ENCODE measurements around the gene GASK1B.

The GASK1B gene

GRCh38 chr4:158146736-158147135 lies 26.1 kb downstream of the GASK1B start:
- no peak for DNase-seq (ENCODE audit: low spot score)
- Mint-ChIP-seq H3K4me3 (no peak overlapping the region), H3K36me3 (ENCODE audit: low read depth) (no peaks in the 10 kb centered on the region), H3K4me1 (ENCODE audit: low read depth) (no peaks in the 10 kb centered on the region), H3K9me3 (no peaks in the 10 kb centered on the region), H3K27me3 (ENCODE audit: low read depth) (no peaks in the 10 kb centered on the region), H3K27ac (no peak overlapping the region)

DNA sequence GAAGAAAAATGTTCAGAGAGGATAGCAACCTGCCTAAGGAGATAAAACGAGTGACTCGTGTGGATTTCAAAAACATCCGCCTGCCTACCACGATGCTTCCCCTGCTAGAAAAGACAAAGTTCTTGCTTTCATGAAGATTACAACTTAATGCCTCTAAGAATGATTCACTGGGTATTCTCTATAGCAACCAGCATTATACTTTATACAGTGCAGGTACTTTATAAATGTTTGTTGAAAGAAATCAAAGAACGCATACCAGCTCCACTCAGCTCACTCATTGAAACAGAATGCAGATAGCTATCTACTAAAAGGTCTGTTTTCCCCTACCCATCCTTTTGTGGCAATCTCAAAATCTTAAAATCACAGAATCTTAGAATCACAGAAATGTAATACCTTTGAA lies 33.7 kb downstream of the GASK1B start:
- H3K27ac Mint-ChIP-seq = no peak overlapping the region
- no peaks in the 10 kb centered on the region for H3K36me3 Mint-ChIP-seq (ENCODE audit: low read depth)
- H3K4me3 Mint-ChIP-seq = no peak overlapping the region
- DNase-seq (ENCODE audit: low spot score) = no peak
- H3K9me3 Mint-ChIP-seq = no peaks in the 10 kb centered on the region
- no peaks in the 10 kb centered on the region for H3K4me1 Mint-ChIP-seq (ENCODE audit: low read depth)
- H3K27me3 Mint-ChIP-seq (ENCODE audit: low read depth) = no peaks in the 10 kb centered on the region

- DNase-seq (ENCODE audit: low spot score) = no peak
- H3K4me3 Mint-ChIP-seq = no peak overlapping the region
- no peaks in the 10 kb centered on the region for H3K4me1 Mint-ChIP-seq (ENCODE audit: low read depth)
- H3K27me3 Mint-ChIP-seq (ENCODE audit: low read depth) = no peaks in the 10 kb centered on the region
- no peak overlapping the region for H3K27ac Mint-ChIP-seq
- H3K9me3 Mint-ChIP-seq = no peaks in the 10 kb centered on the region
- H3K36me3 Mint-ChIP-seq (ENCODE audit: low read depth) = no peaks in the 10 kb centered on the region
Measured at GRCh38 chr4:158134222-158134621, 38.6 kb downstream of the GASK1B start.

DNA sequence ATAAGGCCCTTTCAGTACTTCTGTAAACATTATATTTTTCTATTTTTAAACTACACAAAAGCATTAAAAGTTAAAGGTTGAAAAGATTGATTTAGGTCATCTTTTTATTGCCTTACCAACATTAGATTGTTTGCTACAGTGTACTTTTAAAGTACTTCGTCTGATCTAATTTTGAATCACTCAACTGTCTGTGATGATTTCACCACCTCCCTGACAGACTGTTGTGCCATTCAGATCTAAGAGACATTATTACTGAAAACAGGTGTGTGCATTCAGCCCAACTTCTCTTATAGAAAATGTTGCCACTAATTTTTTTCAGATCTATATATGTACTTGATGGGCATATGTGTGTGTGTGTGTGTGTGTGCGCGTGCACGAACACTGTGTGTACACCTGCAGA lies 39.3 kb downstream of the GASK1B start:
- Mint-ChIP-seq H3K36me3 (ENCODE audit: low read depth) (no peaks in the 10 kb centered on the region), H3K4me3 (no peak overlapping the region), H3K4me1 (ENCODE audit: low read depth) (no peaks in the 10 kb centered on the region), H3K27me3 (ENCODE audit: low read depth) (no peaks in the 10 kb centered on the region), H3K27ac (no peak overlapping the region), H3K9me3 (no peaks in the 10 kb centered on the region)
- no peak for DNase-seq (ENCODE audit: low spot score)

DNA sequence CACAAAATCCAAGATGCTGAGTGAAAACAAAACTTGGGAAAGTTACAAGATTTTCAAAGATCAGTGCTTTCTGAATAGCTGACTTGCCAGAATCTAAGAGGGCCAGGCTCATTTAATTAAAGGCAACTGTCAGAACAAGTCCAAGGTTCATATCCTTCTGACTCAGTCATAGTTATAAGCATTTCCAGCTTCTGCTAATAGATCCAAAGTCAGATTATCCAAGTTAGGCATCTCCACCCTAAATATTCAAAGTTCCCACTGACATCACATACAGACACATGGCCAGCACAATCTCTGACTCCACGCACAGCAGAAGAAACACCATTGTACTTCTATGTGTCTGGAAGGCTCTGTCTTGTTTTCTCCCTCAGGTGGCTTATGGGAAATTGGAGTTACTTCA lies 41.8 kb downstream of the GASK1B start:
- Mint-ChIP-seq H3K36me3 (ENCODE audit: low read depth) (no peaks in the 10 kb centered on the region), H3K27ac (no peak overlapping the region), H3K27me3 (ENCODE audit: low read depth) (no peaks in the 10 kb centered on the region), H3K9me3 (no peaks in the 10 kb centered on the region), H3K4me1 (ENCODE audit: low read depth) (no peaks in the 10 kb centered on the region), H3K4me3 (no peak overlapping the region)
- DNase-seq (ENCODE audit: low spot score) = no peak

DNA sequence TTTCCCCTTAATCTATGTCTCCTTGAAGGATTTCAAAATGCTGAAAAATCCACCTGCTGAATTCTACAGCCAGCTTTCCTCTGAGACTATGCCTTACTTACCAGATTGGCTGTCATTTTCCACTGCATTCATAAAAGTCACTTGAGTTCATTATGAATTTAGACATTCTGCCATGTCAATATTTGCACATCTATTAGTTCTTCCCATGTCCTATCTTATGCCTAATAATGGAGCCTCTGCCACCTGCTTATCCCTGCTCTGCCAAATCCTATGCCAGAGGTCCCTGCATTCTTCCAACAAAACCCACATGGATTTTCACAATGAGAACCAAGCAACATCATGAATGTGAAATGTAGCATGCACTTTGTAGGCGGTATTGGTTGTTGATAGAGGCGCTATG lies 42.6 kb downstream of the GASK1B start:
- DNase-seq (ENCODE audit: low spot score) = no peak
- Mint-ChIP-seq H3K4me1 (ENCODE audit: low read depth) (no peaks in the 10 kb centered on the region), H3K36me3 (ENCODE audit: low read depth) (no peaks in the 10 kb centered on the region), H3K9me3 (no peaks in the 10 kb centered on the region), H3K4me3 (no peak overlapping the region), H3K27ac (no peak overlapping the region), H3K27me3 (ENCODE audit: low read depth) (no peaks in the 10 kb centered on the region)

DNA sequence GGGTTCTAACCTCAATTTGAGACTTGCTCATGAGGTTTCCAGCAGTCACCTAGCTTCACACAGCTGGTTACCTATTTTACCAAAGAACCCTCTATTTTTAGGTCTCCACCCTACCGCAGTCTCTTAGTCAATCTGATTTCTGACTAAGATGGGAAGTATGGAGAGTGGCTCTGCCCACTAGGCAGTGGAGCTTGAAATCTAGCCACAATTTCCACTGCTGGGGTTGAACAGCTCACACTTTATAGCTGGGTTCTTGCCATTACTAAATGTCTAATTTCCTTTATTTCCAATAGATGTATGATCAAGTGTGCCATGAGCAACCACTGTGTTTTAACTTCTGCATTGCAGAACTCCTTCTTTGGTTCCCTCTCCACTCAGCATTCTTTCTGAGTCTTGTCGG lies 43.1 kb downstream of the GASK1B start:
- H3K27ac Mint-ChIP-seq = no peak overlapping the region
- no peak for DNase-seq (ENCODE audit: low spot score)
- H3K9me3 Mint-ChIP-seq = no peaks in the 10 kb centered on the region
- H3K4me3 Mint-ChIP-seq = no peak overlapping the region
- H3K27me3 Mint-ChIP-seq (ENCODE audit: low read depth) = no peaks in the 10 kb centered on the region
- H3K4me1 Mint-ChIP-seq (ENCODE audit: low read depth) = no peaks in the 10 kb centered on the region
- H3K36me3 Mint-ChIP-seq (ENCODE audit: low read depth) = no peaks in the 10 kb centered on the region

GRCh38 chr4:158128540-158128939 lies 44.3 kb downstream of the GASK1B start:
- no peak for DNase-seq (ENCODE audit: low spot score)
- Mint-ChIP-seq H3K27me3 (ENCODE audit: low read depth) (no peaks in the 10 kb centered on the region), H3K4me3 (no peak overlapping the region), H3K27ac (no peak overlapping the region), H3K9me3 (no peaks in the 10 kb centered on the region), H3K4me1 (ENCODE audit: low read depth) (no peaks in the 10 kb centered on the region), H3K36me3 (ENCODE audit: low read depth) (no peaks in the 10 kb centered on the region)

GRCh38 chr4:158125310-158125709 lies 47.5 kb downstream of the GASK1B start:
- Mint-ChIP-seq H3K4me3 (no peak overlapping the region), H3K27ac (no peak overlapping the region), H3K27me3 (ENCODE audit: low read depth) (no peaks in the 10 kb centered on the region), H3K4me1 (ENCODE audit: low read depth) (no peaks in the 10 kb centered on the region), H3K36me3 (ENCODE audit: low read depth) (no peaks in the 10 kb centered on the region), H3K9me3 (no peaks in the 10 kb centered on the region)
- DNase-seq (ENCODE audit: low spot score) = no peak

Data from T-helper 2 cell treated with Interferon-gamma antibody and Interleukin-4, amounts not matched to agents 5 μg/mL and 100 μg/mL, for 36 hours (primary cell).